HL-60/S4 (cell line): ENCODE data around the gene RAPGEF5.

Experiments
- in situ Hi-C: fragments of 300-500 bp; cut with MboI; formaldehyde crosslinking; loops from 2 replicates; pipeline ENCODE4 v1.14.3; 2022; ENCODE audit warnings: low sequenced_read_pairs

The RAPGEF5 gene

GRCh38 chr7:22229148-22229547 lies 127.8 kb downstream of the RAPGEF5 start:
- in situ Hi-C loops: no loop called here

- in situ Hi-C loops: no loop called here
Measured at GRCh38 chr7:22223807-22224206, 133.1 kb downstream of the RAPGEF5 start.

GRCh38 chr7:22220941-22221340 lies 136.0 kb downstream of the RAPGEF5 start:
- in situ Hi-C loops: no loop called here

GRCh38 chr7:22219739-22220493 lies 137.0 kb downstream of the RAPGEF5 start:
- in situ Hi-C loops: no loop called here

GRCh38 chr7:22219036-22219435 lies 137.9 kb downstream of the RAPGEF5 start:
- in situ Hi-C loops: no loop called here

- in situ Hi-C loops: no loop called here
Measured at GRCh38 chr7:22216832-22217475, 140.0 kb downstream of the RAPGEF5 start.

- in situ Hi-C loops: no loop called here
Measured at GRCh38 chr7:22216309-22216708, 140.6 kb downstream of the RAPGEF5 start.

GRCh38 chr7:22214000-22214399 lies 143.0 kb downstream of the RAPGEF5 start:
- in situ Hi-C loops: no loop called here

GRCh38 chr7:22213081-22213480 lies 143.9 kb downstream of the RAPGEF5 start:
- in situ Hi-C loops: no loop called here

GRCh38 chr7:22210967-22211366 lies 146.0 kb downstream of the RAPGEF5 start:
- in situ Hi-C loops: no loop called here

GRCh38 chr7:22210355-22210754 lies 146.6 kb downstream of the RAPGEF5 start:
- in situ Hi-C loops: no loop called here

GRCh38 chr7:22208799-22209198 lies 148.2 kb downstream of the RAPGEF5 start:
- in situ Hi-C loops: no loop called here

- in situ Hi-C loops: no loop called here
Measured at GRCh38 chr7:22207724-22208225, 149.2 kb downstream of the RAPGEF5 start.

GRCh38 chr7:22205631-22206030 lies 151.3 kb downstream of the RAPGEF5 start:
- in situ Hi-C loops: no loop called here

GRCh38 chr7:22204312-22204711 lies 152.6 kb downstream of the RAPGEF5 start:
- in situ Hi-C loops: no loop called here

- in situ Hi-C loops: no loop called here
Measured at GRCh38 chr7:22202141-22202540, 154.8 kb downstream of the RAPGEF5 start.

GRCh38 chr7:22201186-22201880 lies 155.6 kb downstream of the RAPGEF5 start:
- in situ Hi-C loops: no loop called here

GRCh38 chr7:22200777-22201176 lies 156.2 kb downstream of the RAPGEF5 start:
- in situ Hi-C loops: no loop called here

- in situ Hi-C loops: no loop called here
Measured at GRCh38 chr7:22200238-22200637, 156.7 kb downstream of the RAPGEF5 start.

- in situ Hi-C loops: no loop called here
Measured at GRCh38 chr7:22197376-22197775, 159.6 kb downstream of the RAPGEF5 start.

- in situ Hi-C loops: no loop called here
Measured at GRCh38 chr7:22196429-22196828, 160.5 kb downstream of the RAPGEF5 start.
